Type B pancreatic cell (in vitro differentiated cells): ENCODE measurements around the gene NANOS2. TPM values are rescaled to one million over a fixed set of nuclear protein-coding genes. Genes with fewer than 3 reads are reported as not detected.
A peak's percentile ranks its signal among the peaks of the same experiment; 100 is the strongest.

Experiments used
- DNase-seq: peaks from one replicate; pipeline ENCODE4 v3.0.0; 2021; ENCODE audit warnings: mixed read lengths; ENCODE audit not compliant: unreplicated experiment; ENCODE audit errors: extremely low spot score
- H3K27ac Mint-ChIP-seq: 2 replicates; pipeline ENCODE4 v1.8.0; 2021; ENCODE audit warnings: mild to moderate bottlenecking, mixed read lengths
- H3K27me3 Mint-ChIP-seq: 2 replicates; pipeline ENCODE4 v1.8.0; 2021; ENCODE audit warnings: mixed read lengths
- H3K36me3 Mint-ChIP-seq: 2 replicates; pipeline ENCODE4 v1.8.0; 2021; ENCODE audit warnings: mixed read lengths
- H3K4me1 Mint-ChIP-seq: one replicate; pipeline ENCODE4 v1.8.0; 2021; ENCODE audit warnings: mixed read lengths; ENCODE audit not compliant: unreplicated experiment
- H3K4me3 Mint-ChIP-seq: 2 replicates; pipeline ENCODE4 v1.8.0; 2021; ENCODE audit warnings: mild to moderate bottlenecking, mixed read lengths
- H3K9me3 Mint-ChIP-seq: 2 replicates; pipeline ENCODE4 v1.8.0; 2021; ENCODE audit warnings: mixed read lengths
- CTCF ChIP-seq: fragments of 200-600 bp; sonication (generic); conservative IDR thresholded peaks from 2 replicates; pipeline ENCODE4 v1.5.0; 2021; ENCODE audit warnings: antibody characterized with exemption, mild to moderate bottlenecking
- total RNA-seq: library from RNA; stranded (reverse); gene quantifications from 2 replicates; pipeline ENCODE4 v1.2.1, GENCODE V29; 2021; ENCODE audit warnings: low replicate concordance

The NANOS2 gene
- total RNA-seq, 1 donor from 2014 or later, result not detected

GRCh38 chr19:45887200-45887710, 27.3 kb downstream of the NANOS2 start:
- Mint-ChIP-seq H3K4me1 (peaks cover 16% of the 10 kb centered on the region), H3K27ac (peak overlapping the region; percentile 99), H3K9me3 (no peaks in the 10 kb centered on the region), H3K27me3 (no peaks in the 10 kb centered on the region), H3K4me3 (peak overlapping the region; percentile 99), H3K36me3 (peaks cover 5% of the 10 kb centered on the region)
- DNase-seq, result no peak
- TF ChIP-seq CTCF, result no peak

GRCh38 chr19:45886427-45887199, 28.0 kb downstream of the NANOS2 start:
- peaks cover 20% of the 10 kb centered on the region for H3K4me1 Mint-ChIP-seq
- H3K27me3 Mint-ChIP-seq, result no peaks in the 10 kb centered on the region
- peak overlapping the region; percentile 99 for H3K4me3 Mint-ChIP-seq
- TF ChIP-seq CTCF, result no peak
- H3K9me3 Mint-ChIP-seq, result no peaks in the 10 kb centered on the region
- peaks cover 5% of the 10 kb centered on the region for H3K36me3 Mint-ChIP-seq
- DNase-seq, result peak; percentile 88
- H3K27ac Mint-ChIP-seq, result peak overlapping the region; percentile 99

- Mint-ChIP-seq H3K27ac (peak within 1 kb of the TSS; percentile 99), H3K4me3 (peak within 1 kb of the TSS; percentile 99), H3K9me3 (no peaks in the 10 kb centered on the region), H3K27me3 (no peaks in the 10 kb centered on the region), H3K36me3 (peaks cover 5% of the 10 kb centered on the region), H3K4me1 (peaks cover 27% of the 10 kb centered on the region)
- peak; percentile 94 for DNase-seq
- TF ChIP-seq CTCF, result no peak
Measured at GRCh38 chr19:45885556-45886426, 28.8 kb downstream of the NANOS2 start, which contains the start of gene IRF2BP1. TSS of gene IRF2BP1 (minus strand) at chr19:45886141. CDS start at chr19:45885774, 367 bp downstream.

- Mint-ChIP-seq H3K36me3 (peaks cover 5% of the 10 kb centered on the region), H3K9me3 (no peaks in the 10 kb centered on the region), H3K27me3 (no peaks in the 10 kb centered on the region), H3K27ac (no peak overlapping the region), H3K4me3 (peak overlapping the region; percentile 75), H3K4me1 (peaks cover 27% of the 10 kb centered on the region)
- DNase-seq, result no peak
- TF ChIP-seq CTCF, result no peak
Measured at GRCh38 chr19:45884682-45885555, 29.7 kb downstream of the NANOS2 start.
